HTERT RPE-1 (cell line): Measurements from ENCODE around the gene GARRE1.
"Not testable (repeated sequence)": the region's sequence is repeated elsewhere in the genome, so short reads cannot be mapped to it uniquely, and the experiment has no call there.

Experiments
- in situ Hi-C: fragments of 300-500 bp; cut with MboI; formaldehyde crosslinking; loops from 4 replicates; pipeline ENCODE4 v1.14.3; 2020; ENCODE audit warnings: low sequenced_read_pairs

GARRE1 gene

GRCh38 chr19:34230820-34231219 is 23.5 kb upstream of the GARRE1 start:
- in situ Hi-C loops: no loop called here

- in situ Hi-C loops: no loop called here
Measured at GRCh38 chr19:34231439-34231838, 22.9 kb upstream of the GARRE1 start.

- in situ Hi-C loops: no loop called here
Measured at GRCh38 chr19:34232566-34233481, 21.5 kb upstream of the GARRE1 start.

GRCh38 chr19:34235425-34235940 is 18.9 kb upstream of the GARRE1 start:
- in situ Hi-C loops: no loop called here

- in situ Hi-C loops: no loop called here
Measured at GRCh38 chr19:34236035-34236987, 18.0 kb upstream of the GARRE1 start.

- in situ Hi-C loops: no loop called here
Measured at GRCh38 chr19:34237283-34237682, 17.1 kb upstream of the GARRE1 start.

GRCh38 chr19:34237939-34238338 is 16.4 kb upstream of the GARRE1 start:
- in situ Hi-C loops: no loop called here

- in situ Hi-C loops: no loop called here
Measured at GRCh38 chr19:34241513-34242337, 12.6 kb upstream of the GARRE1 start.

GRCh38 chr19:34243138-34243875 is 11.0 kb upstream of the GARRE1 start:
- in situ Hi-C loops: not testable (repeated sequence)

- in situ Hi-C loops: no loop called here
Measured at GRCh38 chr19:34243876-34244578, 10.3 kb upstream of the GARRE1 start.

GRCh38 chr19:34244611-34245299 is 9.6 kb upstream of the GARRE1 start:
- in situ Hi-C loops: no loop called here

- in situ Hi-C loops: no loop called here
Measured at GRCh38 chr19:34246340-34246739, 8.0 kb upstream of the GARRE1 start.

- in situ Hi-C loops: no loop called here
Measured at GRCh38 chr19:34248941-34249340, 5.4 kb upstream of the GARRE1 start.

GRCh38 chr19:34253167-34253566 is 1.2 kb upstream of the GARRE1 start:
- in situ Hi-C loops: not testable (repeated sequence)

- in situ Hi-C loops: not testable (repeated sequence)
Measured at GRCh38 chr19:34253681-34254045, 691 bp upstream of the GARRE1 start.

- in situ Hi-C loops: no loop called here
Measured at GRCh38 chr19:34254698-34255432, 511 bp downstream of the GARRE1 start.

- in situ Hi-C loops: no loop called here
Measured at GRCh38 chr19:34255546-34255945, 1.2 kb downstream of the GARRE1 start.
